GM21619 (cell line): Measurements from ENCODE around the gene RNF13.
"Not testable (repeated sequence)": the region's sequence is repeated elsewhere in the genome, so short reads cannot be mapped to it uniquely, and the experiment has no call there.

ENCODE experiments used
- ATAC-seq: cut with Tn5 transposase; IDR thresholded peaks from one replicate; pipeline ENCODE4 v1.9.1; 2021; ENCODE audit not compliant: unreplicated experiment

The RNF13 gene

GRCh38 chr3:149947231-149947630, 134.2 kb downstream of the RNF13 start:
- ATAC-seq, result no peak

- ATAC-seq, result no peak
These were observed 136.2 kb downstream of the RNF13 start for GRCh38 chr3:149949181-149949580.

GRCh38 chr3:149954812-149955211, 141.8 kb downstream of the RNF13 start:
- ATAC-seq, result no peak

- no peak for ATAC-seq
These were observed 142.4 kb downstream of the RNF13 start for GRCh38 chr3:149955449-149955848.

- no peak for ATAC-seq
These were observed 144.5 kb downstream of the RNF13 start for GRCh38 chr3:149957361-149958125.

GRCh38 chr3:149958171-149958796, 145.3 kb downstream of the RNF13 start:
- ATAC-seq, result no peak

- ATAC-seq, result no peak
These were observed 146.4 kb downstream of the RNF13 start for GRCh38 chr3:149959443-149959842.

- no peak for ATAC-seq
These were observed 150.5 kb downstream of the RNF13 start for GRCh38 chr3:149963485-149963884.

GRCh38 chr3:149964291-149964690, 151.3 kb downstream of the RNF13 start:
- ATAC-seq, result no peak

- no peak for ATAC-seq
These were observed 152.3 kb downstream of the RNF13 start for GRCh38 chr3:149965278-149965677.

GRCh38 chr3:149967086-149967685, 154.2 kb downstream of the RNF13 start:
- ATAC-seq, result no peak

GRCh38 chr3:149968216-149968615, 155.2 kb downstream of the RNF13 start:
- ATAC-seq, result no peak

- ATAC-seq, result no peak
These were observed 156.3 kb downstream of the RNF13 start for GRCh38 chr3:149969110-149969939.

- peak; percentile 57 for ATAC-seq
These were observed 157.1 kb downstream of the RNF13 start for GRCh38 chr3:149969940-149970715.

GRCh38 chr3:149970716-149971402, 157.8 kb downstream of the RNF13 start, which contains the start of gene PFN2:
Gene PFN2, minus strand, starts transcription at chr3:149970895. Its CDS starts 39 bp downstream, at chr3:149970856.
- ATAC-seq, result peak; percentile 44

GRCh38 chr3:149971403-149972075, 158.5 kb downstream of the RNF13 start:
- peak; percentile 19 for ATAC-seq

GRCh38 chr3:149975919-149976318, 162.9 kb downstream of the RNF13 start:
- no peak for ATAC-seq

GRCh38 chr3:149977386-149977785, 164.4 kb downstream of the RNF13 start:
- no peak for ATAC-seq

- not testable (repeated sequence) for ATAC-seq
These were observed 169.0 kb downstream of the RNF13 start for GRCh38 chr3:149981979-149982378.
